DOHH2 (cell line): ENCODE measurements around the gene AP3B1.

Source experiments
- CTCF ChIP-seq: fragments of 200-600 bp; sonication (generic); IDR thresholded peaks from one replicate; pipeline ENCODE4 v1.5.1; 2014; ENCODE audit warnings: antibody characterized with exemption, mild to moderate bottlenecking, low read depth, low read length; ENCODE audit not compliant: poor library complexity, severe bottlenecking
- EZH2phosphoT487 ChIP-seq: fragments of 200-600 bp; sonication (generic); IDR thresholded peaks from 2 replicates; pipeline ENCODE4 v1.6.1; 2017; ENCODE audit warnings: borderline replicate concordance, mild to moderate bottlenecking, antibody characterized with exemption, low read length, moderate library complexity, mixed read lengths

- TF ChIP-seq CTCF (no peak), EZH2phosphoT487 (no peak)
Measured at GRCh38 chr5:77971776-77972468, 322.6 kb downstream of the AP3B1 start.
